Cardiac atrium fibroblast (primary cell): ENCODE data around the gene CCDC167. TPM values are rescaled to one million over a fixed set of nuclear protein-coding genes. Genes with fewer than 3 reads are reported as not detected.

Experiments
- total RNA-seq: library from RNA; depleted of rRNA; stranded (reverse); fragments of >200 nt; gene quantifications from 2 replicates; pipeline ENCODE4 v1.2.3, GENCODE V29; 2015

CCDC167 gene
- 59.2 and 69.3 TPM in 2 replicates for total RNA-seq

GRCh38 chr6:37499433-37500293, at the start of gene CCDC167:
Gene CCDC167, minus strand, starts transcription at chr6:37499893. Its CDS starts 30 bp downstream, at chr6:37499863.

Other genes starting within 250 kb of the CCDC167 start
- gene TBC1D22B, start 242.1 kb downstream of the CCDC167 start, total RNA-seq = 3.4 and 4.7 TPM in 2 replicates
- gene TMEM217, start 241.7 kb downstream of the CCDC167 start, total RNA-seq = 0.65 TPM in 1 of 2 replicates, not detected in the other
- gene RNF8, start 145.9 kb downstream of the CCDC167 start, total RNA-seq = 13.9 and 22.7 TPM in 2 replicates
- gene CMTR1, start 66.7 kb downstream of the CCDC167 start, total RNA-seq = 16.1 and 26.2 TPM in 2 replicates
- gene MDGA1, start 198.0 kb upstream of the CCDC167 start, total RNA-seq = 0.36 and 9.7 TPM in 2 replicates